Dermis blood vessel endothelial cell (primary cell): ENCODE data around the gene MAGEC1. TPM values are rescaled to one million over a fixed set of nuclear protein-coding genes. Genes with fewer than 3 reads are reported as not detected.

Source experiments
- total RNA-seq: library from RNA; depleted of rRNA; stranded (reverse); fragments of >200 nt; gene quantifications from 2 replicates; pipeline ENCODE4 v1.2.3, GENCODE V29; 2014

Gene MAGEC1
- total RNA-seq, 1 donor from 2014 or later: not detected

Other genes starting within 250 kb of the MAGEC1 start
- not detected in 2 replicates for gene SPANXD, start 205.2 kb upstream of the MAGEC1 start, total RNA-seq
- not detected in 2 replicates for gene MAGEC3, start 65.6 kb upstream of the MAGEC1 start, total RNA-seq